Endothelial cell of umbilical vein (primary cell): Measurements from ENCODE around the gene RABEP2. TPM values are rescaled to one million over a fixed set of nuclear protein-coding genes. Genes with fewer than 3 reads are reported as not detected.

Experiments
- BruUV-seq: library from RNA; stranded (reverse); fragments of 400-500 nt; replicated peaks from 2 replicates; lab custom pipeline; 2021; lab: Mats Ljungman, UMichigan
- CTCF ChIA-PET: fragments of 300-600, 350-600 bp; sonication (Branson Sonifier 250); formaldehyde crosslinking; loops from one replicate; lab custom pipeline; 2021; ENCODE audit warnings: antibody characterized with exemption, inconsistent platforms; lab: Charles Lee
- POLR2A ChIA-PET: fragments of 300-600, 350-600 bp; sonication (Branson Sonifier 250); formaldehyde crosslinking; loops from one replicate; lab custom pipeline; 2021; ENCODE audit warnings: antibody characterized with exemption, inconsistent platforms; lab: Charles Lee
- DNase-seq: peaks from one replicate; pipeline ENCODE4 v3.0.0-alpha.2; 2011; ENCODE audit warnings: low read depth, low spot score
- FAIRE-seq: peaks from 2 replicates; lab custom pipeline; 2011; peaks lifted over from hg19 to GRCh38; lab: Jason Lieb, UNC
- H2AFZ ChIP-seq: 2 replicates; pipeline ENCODE4 v1.6.0; 2012; ENCODE audit warnings: low read depth, low read length, control low read depth, inconsistent platforms
- H3K27ac ChIP-seq: 2 replicates; pipeline ENCODE4 v1.5.1; 2011; ENCODE audit warnings: low read depth, mild to moderate bottlenecking, control low read depth, low read length, moderate library complexity; ENCODE audit not compliant: insufficient read depth
- H3K27me3 ChIP-seq, 2 experiments: 2 replicates each; pipeline versions ENCODE4 v1.6.0 to v1.6.1; 2011; ENCODE audit warnings: low read length in 2 of 2, mixed read lengths in 1 of 2; ENCODE audit not compliant: control insufficient read depth in 2 of 2, insufficient read depth in 2 of 2
- H3K36me3 ChIP-seq, 2 experiments: 2 replicates in 1 of 2; 3 replicates in 1 of 2; pipeline ENCODE4 v1.5.1; 2011; ENCODE audit warnings: low read length in 2 of 2, mild to moderate bottlenecking in 1 of 2, moderate library complexity in 1 of 2; ENCODE audit not compliant: control insufficient read depth in 2 of 2, insufficient read depth in 2 of 2; ENCODE audit errors: extremely low read depth in 1 of 2
- H3K4me1 ChIP-seq: 3 replicates; pipeline ENCODE4 v1.5.1; 2011; ENCODE audit warnings: mild to moderate bottlenecking, low read length; ENCODE audit not compliant: control insufficient read depth, insufficient read depth; ENCODE audit errors: extremely low read depth
- H3K4me2 ChIP-seq: 2 replicates; pipeline ENCODE4 v1.6.1; 2011; ENCODE audit warnings: low read length, control low read depth, mixed read lengths; ENCODE audit not compliant: insufficient read depth
- H3K4me3 ChIP-seq, 3 experiments: fragments of 200-600 bp in 1 of 3; sonication (generic), shearing (Covaris generic) in 1 of 3; replicated peaks in 1 of 3; 2 replicates each; pipeline ENCODE4 v1.5.1; 2011 to 2016; ENCODE audit warnings: control low read depth in 3 of 3, low read length in 3 of 3, mild to moderate bottlenecking in 2 of 3, inconsistent platforms in 1 of 3, low read depth in 1 of 3, moderate library complexity in 1 of 3; ENCODE audit not compliant: insufficient read depth in 1 of 3
- H3K79me2 ChIP-seq: 2 replicates; pipeline ENCODE4 v1.6.0; 2012; ENCODE audit warnings: low read length, inconsistent platforms; ENCODE audit not compliant: control insufficient read depth, insufficient read depth
- H3K9ac ChIP-seq: replicated peaks from 2 replicates; pipeline ENCODE3; 2011; ENCODE audit warnings: low read length, control low read depth; ENCODE audit not compliant: insufficient read depth; ENCODE audit errors: extremely low read depth
- H3K9me1 ChIP-seq: replicated peaks from 3 replicates; pipeline ENCODE4 v1.6.0; 2011; ENCODE audit warnings: mild to moderate bottlenecking, low read length; ENCODE audit not compliant: control insufficient read depth, insufficient read depth; ENCODE audit errors: extremely low read depth
- H3K9me3 ChIP-seq: replicated peaks from 2 replicates; pipeline ENCODE4 v1.5.1; 2012; ENCODE audit warnings: low read length, inconsistent platforms; ENCODE audit not compliant: control insufficient read depth, insufficient read depth
- H4K20me1 ChIP-seq: replicated peaks from 2 replicates; pipeline ENCODE3; 2011; ENCODE audit warnings: mild to moderate bottlenecking, low read length; ENCODE audit not compliant: control insufficient read depth, insufficient read depth; ENCODE audit errors: extremely low read depth
- CTCF ChIP-seq, 2 donors: IDR thresholded peaks; 1 replicate in 1 of 2; 2 replicates in 1 of 2; pipeline ENCODE4 v1.5.1; 2011; ENCODE audit warnings: low read length in 2 of 2, mild to moderate bottlenecking in 2 of 2, moderate library complexity in 2 of 2, control low read depth in 1 of 2, inconsistent platforms in 1 of 2, low read depth in 1 of 2; ENCODE audit not compliant: insufficient read depth in 1 of 2; ENCODE audit errors: extremely low read depth in 1 of 2
- EZH2 ChIP-seq: IDR thresholded peaks from 2 replicates; pipeline ENCODE4 v1.6.1; 2012; ENCODE audit warnings: borderline replicate concordance, low read depth, mild to moderate bottlenecking, moderate library complexity, low read length, inconsistent platforms; ENCODE audit not compliant: severe bottlenecking
- FOS ChIP-seq: IDR thresholded peaks from 2 replicates; pipeline ENCODE4 v1.6.1; 2011; ENCODE audit warnings: mild to moderate bottlenecking, low read length, moderate library complexity, borderline replicate concordance; ENCODE audit not compliant: insufficient read depth
- GATA2 ChIP-seq: IDR thresholded peaks from 2 replicates; pipeline ENCODE4 v1.7.0; 2011; ENCODE audit warnings: low read depth, mild to moderate bottlenecking, moderate library complexity, mixed read lengths, low read length; ENCODE audit not compliant: insufficient read length, insufficient read depth
- JUN ChIP-seq: IDR thresholded peaks from 2 replicates; pipeline ENCODE4 v1.6.1; 2011; ENCODE audit warnings: borderline replicate concordance, low read depth; ENCODE audit not compliant: insufficient read length, insufficient read depth
- MAX ChIP-seq: IDR thresholded peaks from 2 replicates; pipeline ENCODE4 v1.6.1; 2011; ENCODE audit not compliant: insufficient read depth, insufficient read length
- MYC ChIP-seq: IDR thresholded peaks from one replicate; pipeline ENCODE4 v1.6.1; 2011; ENCODE audit warnings: mild to moderate bottlenecking, low read depth, low read length
- POLR2A ChIP-seq: IDR thresholded peaks from 2 replicates; pipeline ENCODE4 v1.6.1; 2012; ENCODE audit warnings: low read depth, mild to moderate bottlenecking, control low read depth, low read length
- POLR2AphosphoS5 ChIP-seq: IDR thresholded peaks from 2 replicates; pipeline ENCODE4 v1.6.1; 2012; ENCODE audit warnings: low read depth, mild to moderate bottlenecking, control low read depth, low read length, moderate library complexity; ENCODE audit not compliant: insufficient read depth
- dilution Hi-C: fragments of 300-500 bp; cut with MboI; formaldehyde crosslinking; loops from one replicate; pipeline ENCODE4 v1.15.0; 2019; ENCODE audit warnings: low sequenced_read_pairs; ENCODE audit not compliant: extremely low pct_ligation_motif_present
- intact Hi-C: fragments of 100-400 bp; cut with micrococcal nuclease; formaldehyde crosslinking; loops from one replicate; pipeline ENCODE4 v1.10.0; 2022
- polyA plus RNA-seq, 4 experiments: library from polyadenylated mRNA; depleted of rRNA in 3 of 4; stranded (reverse) in 3 of 4; unstranded in 1 of 4; fragments of >200 nt; gene quantifications; 2 replicates each; pipeline versions ENCODE4 v1.2.1 to v1.2.3, GENCODE V29; 2011 to 2012; ENCODE audit warnings: missing spikeins in 1 of 4
- total RNA-seq: library from RNA; stranded (reverse); gene quantifications from 2 replicates; pipeline ENCODE4 v1.2.3, GENCODE V29; 2021

The RABEP2 gene
- total and polyA plus RNA-seq, 2 donors (not counting 3 experiments of a cell fraction or from before 2014, with no cell fraction given): 25.9 to 37.4 TPM

- dilution Hi-C loops (no loop called here), intact Hi-C loops (no loop called here)
- Histone ChIP-seq H3K27ac (no peak within 1 kb of the TSS), H3K79me2 (no peaks in the 10 kb centered on the region), H3K9me3 (no peaks in the 10 kb centered on the region), H3K4me1 (peaks cover 12% of the 10 kb centered on the region), H4K20me1 (no peaks in the 10 kb centered on the region), H3K4me3 (peak within 1 kb of the TSS; percentile 45 to 82 (median 80)), H3K9ac (peak within 1 kb of the TSS; percentile 59), H2AFZ (peak within 1 kb of the TSS; percentile 93), H3K27me3 (no peaks in the 10 kb centered on the region), H3K9me1 (no peaks in the 10 kb centered on the region), H3K4me2 (peak within 1 kb of the TSS; percentile 80), H3K36me3 (peaks cover 2 to 5% of the 10 kb centered on the region in 2 experiments)
- TF ChIP-seq POLR2AphosphoS5 (no peak), MYC (no peak), JUN (no peak), GATA2 (no peak), CTCF (IDR thresholded peaks at IDR 0.05; ENCODE audit: extremely low read depth in 1 of 2, insufficient read depth in 1 of 2, low read depth in 1 of 2, low read length in 2 of 2) (no peak), MAX (no peak), EZH2 (no peak), FOS (no peak), POLR2A (no peak)
- DNase-seq (no peak), FAIRE-seq (no peak)
- ChIA-PET POLR2A (no interaction called here), CTCF (interaction anchor here (2.5 kb wide), 1 partner anchor 67 kb away, joined by 16 read pairs; no protein-coding TSS in a partner anchor)
- BruUV-seq: no TSS peak
Measured at GRCh38 chr16:28878083-28878926, 46.7 kb downstream of the RABEP2 start, which contains the start of gene ATP2A1. ATP2A1 (plus strand) TSS chr16:28878488; CDS start chr16:28878672, 184 bp downstream.
